Left lung (tissue), 10 donors: ENCODE results near the gene STARD3. TPM values are rescaled to one million over a fixed set of nuclear protein-coding genes. Genes with fewer than 3 reads are reported as not detected.
A peak's percentile ranks its signal among the peaks of the same experiment; 100 is the strongest.

Source experiments
- ATAC-seq: fragments of 200-7000 bp; cut with Tn5 transposase; one replicate; pipeline ENCODE4 v1.9.1; 2020; ENCODE audit warnings: moderate library complexity
- DNase-seq, 4 donors: peaks; one replicate each; pipeline ENCODE4 v3.0.0-alpha.2; 2013 to 2020
- H3K27ac ChIP-seq, 2 donors: fragments of 200-600 bp; sonication (generic) in 1 of 2; one replicate each; pipeline versions ENCODE4 v1.5.0 to v1.8.0; 2020 to 2021
- H3K27me3 ChIP-seq, 2 donors: fragments of 200-600 bp; sonication (generic) in 1 of 2; one replicate each; pipeline versions ENCODE4 v1.5.0 to v1.8.0; 2020 to 2021
- H3K36me3 ChIP-seq, 2 donors: fragments of 200-600 bp; sonication (generic) in 1 of 2; one replicate each; pipeline versions ENCODE4 v1.5.0 to v1.8.0; 2020 to 2021
- H3K4me1 ChIP-seq, 2 donors: fragments of 200-600 bp; one replicate each; pipeline ENCODE4 v1.8.0; 2021
- H3K4me3 ChIP-seq, 2 donors: fragments of 200-600 bp; sonication (generic) in 1 of 2; one replicate each; pipeline versions ENCODE4 v1.5.0 to v1.8.0; 2020 to 2021; ENCODE audit warnings: mild to moderate bottlenecking in 1 of 2
- H3K9me3 ChIP-seq, 2 donors: fragments of 200-600 bp; sonication (generic) in 1 of 2; one replicate each; pipeline versions ENCODE4 v1.5.0 to v1.8.0; 2020 to 2021
- intact Hi-C, 2 donors: fragments of 100-400 bp; cut with DNase I; formaldehyde crosslinking; loops; one replicate each; pipeline versions ENCODE4 v1.11.2 to v1.14.2; 2022
- polyA plus RNA-seq, 6 donors: library from polyadenylated mRNA; unstranded; fragments of 120-200 nt; gene quantifications; one replicate each; pipeline ENCODE4 v1.2.1, GENCODE V29; 2013; ENCODE audit not compliant: insufficient read length in 6 of 6
- total RNA-seq, 2 donors: library from RNA; stranded (reverse); fragmentation: NEBNext Ultra II Directional; extraction: Animal tissue kit (Norgen Biotek cat#: 25700); gene quantifications; one replicate each; pipeline ENCODE4 v1.2.1, GENCODE V29; 2021
- TF ChIP-seq, protein P1 (sequence below), 2 donors: fragments of 200-600 bp; sonication (generic) in 1 of 2; IDR thresholded peaks; one replicate each; pipeline versions ENCODE4 v1.5.0 to v1.8.0; 2021; ENCODE audit warnings: antibody characterized with exemption in 2 of 2
- donor health status: DM: no; HTN: yes; CAD: no.
- donor health status: DM: no; HTN: no; CAD: no.

The STARD3 gene
- total and polyA plus RNA-seq, 8 donors, result 42.1 to 66.1 (median 55.9) TPM

DNA sequence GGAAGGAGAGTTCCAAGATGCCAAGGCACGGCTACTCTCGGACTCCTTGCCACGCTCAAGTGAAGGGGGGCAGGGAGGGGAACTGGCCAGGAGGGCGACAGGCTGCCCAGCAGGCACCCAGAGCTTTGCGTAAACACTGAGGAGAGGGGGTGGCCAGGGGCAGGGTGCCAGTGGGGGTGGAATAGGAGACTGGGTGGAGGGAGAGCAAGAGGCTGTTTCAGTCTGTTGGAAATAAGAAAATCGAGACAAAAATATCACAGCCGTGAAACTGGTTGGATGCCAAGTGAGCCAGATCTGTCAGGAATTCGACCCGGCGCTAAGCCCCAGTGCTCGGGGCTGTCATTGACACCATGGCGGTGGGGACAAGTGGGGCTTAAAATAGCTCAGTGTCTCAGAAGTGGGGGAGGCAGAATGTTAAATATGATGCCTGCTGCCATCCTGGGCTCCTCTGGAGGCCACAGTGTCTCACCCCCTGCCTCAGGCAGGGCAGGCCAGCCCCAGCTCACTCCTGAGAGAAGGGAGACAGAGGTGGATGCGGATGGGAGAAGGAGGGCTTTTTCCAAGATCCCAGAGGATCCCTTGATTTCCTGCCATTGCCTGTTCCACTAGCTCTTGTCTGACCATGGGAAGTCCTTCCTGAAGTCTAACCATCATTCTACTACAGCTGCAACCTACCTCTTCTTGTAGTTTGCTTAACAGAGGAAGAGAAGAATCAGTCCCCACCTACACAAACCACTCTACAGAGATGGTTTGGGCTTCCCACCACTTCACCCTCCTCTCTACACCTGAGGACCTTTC lies 40.8 kb downstream of the STARD3 start:
- DNase-seq, result peak in 3 of 4 donors; percentile 51 to 83 (median 75)
- peak; percentile 49 for ATAC-seq
- TF ChIP-seq, protein P1, sequence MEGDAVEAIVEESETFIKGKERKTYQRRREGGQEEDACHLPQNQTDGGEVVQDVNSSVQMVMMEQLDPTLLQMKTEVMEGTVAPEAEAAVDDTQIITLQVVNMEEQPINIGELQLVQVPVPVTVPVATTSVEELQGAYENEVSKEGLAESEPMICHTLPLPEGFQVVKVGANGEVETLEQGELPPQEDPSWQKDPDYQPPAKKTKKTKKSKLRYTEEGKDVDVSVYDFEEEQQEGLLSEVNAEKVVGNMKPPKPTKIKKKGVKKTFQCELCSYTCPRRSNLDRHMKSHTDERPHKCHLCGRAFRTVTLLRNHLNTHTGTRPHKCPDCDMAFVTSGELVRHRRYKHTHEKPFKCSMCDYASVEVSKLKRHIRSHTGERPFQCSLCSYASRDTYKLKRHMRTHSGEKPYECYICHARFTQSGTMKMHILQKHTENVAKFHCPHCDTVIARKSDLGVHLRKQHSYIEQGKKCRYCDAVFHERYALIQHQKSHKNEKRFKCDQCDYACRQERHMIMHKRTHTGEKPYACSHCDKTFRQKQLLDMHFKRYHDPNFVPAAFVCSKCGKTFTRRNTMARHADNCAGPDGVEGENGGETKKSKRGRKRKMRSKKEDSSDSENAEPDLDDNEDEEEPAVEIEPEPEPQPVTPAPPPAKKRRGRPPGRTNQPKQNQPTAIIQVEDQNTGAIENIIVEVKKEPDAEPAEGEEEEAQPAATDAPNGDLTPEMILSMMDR (IDR thresholded peaks at IDR 0.05), result no peak
- peaks cover 0 to 12% of the 10 kb centered on the region in 2 donors for H3K36me3 ChIP-seq
- no peak overlapping the region for H3K4me3 ChIP-seq
- no peaks in the 10 kb centered on the region for H3K9me3 ChIP-seq
- peaks cover 19 to 22% of the 10 kb centered on the region in 2 donors for H3K4me1 ChIP-seq
- intact Hi-C loops, result no loop called here
- no peaks in the 10 kb centered on the region for H3K27me3 ChIP-seq
- no peak overlapping the region for H3K27ac ChIP-seq

DNA sequence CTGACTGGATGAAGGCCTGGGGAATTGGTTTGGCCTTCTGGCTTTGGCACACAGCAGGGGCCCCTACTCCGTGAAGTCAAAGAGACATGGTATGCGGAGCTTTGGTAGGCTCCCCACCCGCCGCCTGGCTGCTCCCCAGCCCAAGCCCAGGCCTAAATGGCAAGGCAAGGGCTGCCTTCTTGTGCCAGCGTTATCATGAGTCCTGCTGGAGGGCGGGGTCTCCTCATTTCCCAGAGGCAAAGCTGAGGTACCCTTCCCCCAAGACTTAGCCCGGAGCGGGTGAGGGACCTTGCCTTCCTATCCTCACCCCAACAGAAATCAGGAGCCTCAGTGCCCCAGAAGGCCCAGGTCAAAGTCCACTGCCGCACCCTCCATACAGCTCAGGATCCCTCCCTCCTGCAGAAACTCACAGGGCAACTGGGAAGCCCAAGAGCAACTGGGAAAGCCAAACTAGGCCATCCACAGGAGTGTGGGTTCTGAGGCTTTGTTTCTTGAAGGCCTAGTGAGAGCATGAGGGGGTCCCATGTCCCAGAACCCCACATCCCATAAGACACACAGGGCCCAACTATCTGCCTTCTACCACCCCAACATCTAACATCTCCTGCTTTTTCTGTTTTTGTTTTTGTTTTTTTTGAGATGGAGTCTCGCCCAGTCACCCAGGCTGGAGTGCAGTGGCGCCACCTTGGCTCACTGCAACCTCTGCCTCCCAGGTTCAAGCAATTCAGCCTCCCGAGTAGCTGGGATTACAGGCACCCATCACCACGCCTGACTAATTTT lies 41.6 kb downstream of the STARD3 start:
- DNase-seq, result peak in 1 of 4 donors; percentile 37
- ATAC-seq, result no peak
- no peak overlapping the region for H3K4me3 ChIP-seq
- no peaks in the 10 kb centered on the region for H3K27me3 ChIP-seq
- H3K4me1 ChIP-seq, result peaks cover 19 to 22% of the 10 kb centered on the region in 2 donors
- no peaks in the 10 kb centered on the region for H3K9me3 ChIP-seq
- TF ChIP-seq, protein P1 (IDR thresholded peaks at IDR 0.05), result no peak
- intact Hi-C loops, result no loop called here
- H3K27ac ChIP-seq, result no peak overlapping the region
- H3K36me3 ChIP-seq, result peaks cover 0 to 18% of the 10 kb centered on the region in 2 donors

DNA sequence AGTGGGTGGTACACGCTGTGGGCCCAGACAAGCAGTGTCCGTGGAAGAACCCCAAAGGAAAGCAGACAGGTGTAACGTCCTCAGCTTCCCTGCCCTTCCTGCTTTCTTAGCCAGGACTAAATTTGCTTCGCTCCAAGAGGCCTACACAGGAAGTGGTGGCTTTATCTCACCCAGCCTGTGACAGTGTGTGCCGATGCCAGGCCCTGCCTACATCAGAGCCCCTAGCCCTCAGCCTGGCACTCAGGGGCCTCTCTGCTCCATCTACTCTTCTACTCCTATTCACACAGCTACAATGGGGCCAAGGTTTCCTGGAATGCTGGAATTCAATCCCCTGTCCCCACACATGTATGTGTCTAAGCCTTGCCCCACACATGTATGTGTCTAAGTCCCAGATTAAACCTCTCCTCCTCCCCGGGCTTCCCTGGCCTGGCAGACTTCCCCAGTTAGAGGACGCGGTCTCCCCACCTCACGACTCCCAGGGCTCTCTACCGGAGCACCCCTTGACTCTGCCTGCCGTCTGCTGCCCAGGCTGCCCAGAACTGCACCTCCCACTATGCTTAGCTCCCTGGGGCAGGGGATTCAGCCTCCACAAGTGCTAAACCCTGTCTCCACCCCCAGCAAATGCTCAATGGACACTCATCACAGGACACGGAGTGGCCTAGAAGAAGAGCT lies 42.7 kb downstream of the STARD3 start:
- ATAC-seq (no peak), DNase-seq (peak in 1 of 4 donors; percentile 34)
- Histone ChIP-seq H3K4me1 (peaks cover 19 to 22% of the 10 kb centered on the region in 2 donors), H3K4me3 (no peak overlapping the region), H3K9me3 (no peaks in the 10 kb centered on the region), H3K27me3 (no peaks in the 10 kb centered on the region), H3K36me3 (peaks cover 0 to 29% of the 10 kb centered on the region in 2 donors), H3K27ac (peak overlapping the region in 1 of 2 donors; percentile 13)
- TF ChIP-seq, protein P1 (IDR thresholded peaks at IDR 0.05), result no peak
- intact Hi-C loops, result no loop called here

DNA sequence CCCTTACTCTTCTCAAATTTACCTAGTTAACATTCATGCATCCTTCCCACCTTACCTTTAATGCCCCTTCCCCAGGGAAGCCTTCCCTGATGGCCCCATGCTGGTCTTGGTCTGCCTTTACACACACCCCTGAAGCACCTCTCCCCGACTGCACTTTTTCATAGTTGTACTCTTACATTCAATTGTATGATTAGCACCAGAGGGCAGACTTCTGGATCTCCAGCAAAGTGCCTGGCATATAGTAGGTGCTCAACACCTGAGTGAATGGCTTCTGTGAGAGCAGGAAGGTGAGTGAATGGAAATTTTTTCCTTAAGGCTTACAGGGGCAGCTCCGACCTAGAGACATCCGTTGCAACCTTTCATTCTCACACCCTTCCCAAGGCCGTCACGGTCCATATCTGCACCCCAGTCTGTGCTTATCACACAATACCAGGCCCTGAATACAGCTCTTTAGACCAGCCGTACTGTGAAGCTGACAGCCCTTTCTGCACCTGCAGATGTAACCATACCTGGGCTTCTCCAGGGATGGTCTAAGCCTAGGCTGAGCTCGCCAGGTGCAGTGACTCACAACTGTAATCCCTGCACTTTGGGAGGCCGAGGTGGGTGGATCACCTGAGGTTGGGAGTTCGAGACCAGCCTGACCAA lies 46.5 kb downstream of the STARD3 start:
- no peak for DNase-seq

More for the DNA sequence above, 46.5 kb downstream of the STARD3 start:
- H3K4me3 ChIP-seq, result no peak overlapping the region
- peaks cover 7 to 9% of the 10 kb centered on the region in 2 donors for H3K4me1 ChIP-seq
- intact Hi-C loops, result no loop called here
- no peaks in the 10 kb centered on the region for H3K9me3 ChIP-seq
- H3K36me3 ChIP-seq, result peaks cover 0 to 32% of the 10 kb centered on the region in 2 donors
- ATAC-seq, result no peak
- TF ChIP-seq, protein P1 (IDR thresholded peaks at IDR 0.05), result no peak
- no peaks in the 10 kb centered on the region for H3K27me3 ChIP-seq
- no peak overlapping the region for H3K27ac ChIP-seq
